ENCODE measurements around the gene PMPCA.

- TF ChIP-seq TEAD4 (IDR thresholded peaks at IDR 0.05): no peak
- TF ChIP-seq EP300 (IDR thresholded peaks at IDR 0.05; ENCODE audit: borderline replicate concordance): no peak
- TF ChIP-seq FOXM1 (IDR thresholded peaks at IDR 0.05; ENCODE audit: borderline replicate concordance, low read depth): no peak
- no peak for TF ChIP-seq CREB1 (IDR thresholded peaks at IDR 0.05; ENCODE audit: low read depth)
These were observed 8.0 kb downstream of the PMPCA start for GRCh38 chr9:136418182-136419091.

Data from Ishikawa (cell line).